GM23338 (cell line): ENCODE data around the gene SERP1. TPM values are rescaled to one million over a fixed set of nuclear protein-coding genes. Genes with fewer than 3 reads are reported as not detected.

ENCODE experiments used
- ATAC-seq: fragments of 200-7000 bp; cut with Tn5 transposase; 3 replicates; pipeline ENCODE4 v1.9.1; 2020
- DNase-seq: peaks from one replicate; pipeline ENCODE4 v3.0.0-alpha.2; 2015; ENCODE audit warnings: low spot score
- H2AFZ ChIP-seq: fragments of 200-600 bp; sonication (generic); 2 replicates; pipeline ENCODE4 v1.8.0; 2016; ENCODE audit warnings: antibody characterized with exemption, mild to moderate bottlenecking, moderate library complexity
- H3F3A ChIP-seq: fragments of 200-600 bp; sonication (generic); replicated peaks from 2 replicates; pipeline ENCODE4 v1.8.0; 2017; ENCODE audit warnings: antibody characterized with exemption, mixed run types, low read depth
- H3K27ac ChIP-seq: fragments of 200-600 bp; sonication (generic); 2 replicates; pipeline ENCODE4 v1.6.1; 2016; ENCODE audit warnings: low read depth
- H3K27me3 ChIP-seq: fragments of 200-600 bp; sonication (generic); 2 replicates; pipeline ENCODE4 v1.8.0; 2016; ENCODE audit warnings: mild to moderate bottlenecking, mixed run types, moderate library complexity; ENCODE audit not compliant: insufficient read depth
- H3K36me3 ChIP-seq: fragments of 200-600 bp; sonication (generic); 2 replicates; pipeline ENCODE4 v1.8.0; 2016; ENCODE audit warnings: mild to moderate bottlenecking; ENCODE audit not compliant: insufficient read depth
- H3K4me1 ChIP-seq: fragments of 200-600 bp; sonication (generic); 2 replicates; pipeline ENCODE4 v1.8.0; 2016; ENCODE audit warnings: mild to moderate bottlenecking, moderate library complexity; ENCODE audit not compliant: insufficient read depth
- H3K4me2 ChIP-seq: fragments of 200-600 bp; sonication (generic); 2 replicates; pipeline ENCODE4 v1.7.1; 2017; ENCODE audit warnings: mixed run types
- H3K4me3 ChIP-seq: fragments of 200-600 bp; sonication (generic); 2 replicates; pipeline ENCODE4 v1.6.1; 2016; ENCODE audit warnings: mixed run types
- H3K79me2 ChIP-seq: fragments of 200-600 bp; sonication (generic); replicated peaks from 2 replicates; pipeline ENCODE4 v1.8.0; 2017; ENCODE audit warnings: mild to moderate bottlenecking; ENCODE audit not compliant: insufficient read depth
- H3K9me2 ChIP-seq: fragments of 200-600 bp; sonication (generic); 2 replicates; pipeline ENCODE4 v1.8.0; 2017; ENCODE audit not compliant: insufficient read depth
- H4K20me1 ChIP-seq: fragments of 200-600 bp; sonication (generic); replicated peaks from 2 replicates; pipeline ENCODE4 v1.8.0; 2017; ENCODE audit warnings: mild to moderate bottlenecking; ENCODE audit not compliant: insufficient read depth
- H3K27ac Mint-ChIP-seq: 2 replicates; pipeline ENCODE4 v1.8.0; 2020; ENCODE audit warnings: inconsistent platforms, mild to moderate bottlenecking, moderate library complexity, mixed read lengths
- H3K27me3 Mint-ChIP-seq: 3 replicates; pipeline ENCODE4 v1.8.0; 2022; ENCODE audit warnings: low read depth, mild to moderate bottlenecking, moderate library complexity, mixed read lengths, inconsistent platforms; ENCODE audit not compliant: insufficient read depth, poor library complexity
- H3K36me3 Mint-ChIP-seq: 3 replicates; pipeline ENCODE4 v1.8.0; 2021; ENCODE audit warnings: low read depth, mild to moderate bottlenecking, inconsistent platforms, moderate library complexity, mixed read lengths
- H3K4me1 Mint-ChIP-seq: 3 replicates; pipeline ENCODE4 v1.8.0; 2020; ENCODE audit warnings: mild to moderate bottlenecking, inconsistent platforms, mixed read lengths
- H3K4me3 Mint-ChIP-seq: 3 replicates; pipeline ENCODE4 v1.8.0; 2021; ENCODE audit warnings: moderate library complexity, mild to moderate bottlenecking, inconsistent platforms, mixed read lengths
- H3K9me3 Mint-ChIP-seq: 3 replicates; pipeline ENCODE4 v1.8.0; 2020; ENCODE audit warnings: moderate library complexity, mild to moderate bottlenecking, inconsistent platforms, mixed read lengths
- CREB1 ChIP-seq: fragments of 250-450 bp; sonication (Bioruptor Pico); IDR thresholded peaks from 2 replicates; pipeline ENCODE4 v1.5.0; 2020; ENCODE audit warnings: low read depth, mild to moderate bottlenecking, moderate library complexity
- CTCF ChIP-seq, 2 experiments: fragments of 200-600 bp in 1 of 2; sonication (generic) in 1 of 2; conservative IDR thresholded peaks; 2 replicates each; pipeline versions ENCODE4 v1.5.1 to v1.6.1; 2016 to 2017; ENCODE audit warnings: antibody characterized with exemption in 2 of 2, low read depth in 2 of 2, mild to moderate bottlenecking in 2 of 2, moderate library complexity in 1 of 2
- EZH2 ChIP-seq: fragments of 200-600 bp; sonication (generic); IDR thresholded peaks from one replicate; pipeline ENCODE4 v1.8.0; 2017; ENCODE audit warnings: antibody characterized with exemption, mild to moderate bottlenecking, low read depth; ENCODE audit not compliant: unreplicated experiment
- EZH2phosphoT487 ChIP-seq: fragments of 200-600 bp; sonication (generic); IDR thresholded peaks from one replicate; pipeline ENCODE4 v1.8.1; 2018; ENCODE audit warnings: antibody characterized with exemption; ENCODE audit not compliant: unreplicated experiment
- JUNB ChIP-seq: IDR thresholded peaks from one replicate; pipeline ENCODE4 v1.6.1; 2016; ENCODE audit warnings: antibody characterized with exemption; ENCODE audit not compliant: unreplicated experiment
- NANOG ChIP-seq: IDR thresholded peaks from 2 replicates; pipeline ENCODE4 v1.6.1; 2016; ENCODE audit warnings: antibody characterized with exemption, borderline replicate concordance
- POLR2AphosphoS5 ChIP-seq: IDR thresholded peaks from 2 replicates; pipeline ENCODE4 v1.6.1; 2016; ENCODE audit warnings: antibody characterized with exemption, low read depth
- REST ChIP-seq: IDR thresholded peaks from one replicate; pipeline ENCODE4 v1.6.1; 2018; ENCODE audit warnings: antibody characterized with exemption; ENCODE audit not compliant: unreplicated experiment
- ZNF114 ChIP-seq: fragments of 250-450 bp; sonication (Bioruptor Pico); IDR thresholded peaks from 2 replicates; pipeline ENCODE4 v1.5.0; 2020; ENCODE audit warnings: mild to moderate bottlenecking, moderate library complexity
- ZNF331 ChIP-seq: fragments of 250-450 bp; sonication (Bioruptor Pico); IDR thresholded peaks from 2 replicates; pipeline ENCODE4 v1.5.0; 2020; ENCODE audit warnings: low read depth, mild to moderate bottlenecking, moderate library complexity
- polyA plus RNA-seq: library from polyadenylated mRNA; unstranded; fragments of >200 nt; fragmentation: Nextera tagmentation; extraction: Ambion mirVana; gene quantifications from 2 replicates; pipeline ENCODE4 v1.2.1, GENCODE V29; 2016
- total RNA-seq: library from RNA; depleted of rRNA; stranded (reverse); fragments of >200 nt; shearing (Covaris generic); gene quantifications from 2 replicates; pipeline ENCODE4 v1.2.3, GENCODE V29; 2014

SERP1 gene
- total and polyA plus RNA-seq, 2 experiments from 2014 or later: 211 to 252 TPM

GRCh38 chr3:150567328-150567727 is 21.0 kb upstream of the SERP1 start (continued):
- TF ChIP-seq REST (no peak), JUNB (no peak), POLR2AphosphoS5 (no peak)

- no peak overlapping the region for H3K27ac ChIP-seq
- H3K36me3 ChIP-seq: peaks cover 40% of the 10 kb centered on the region
- H3K4me1 Mint-ChIP-seq: no peaks in the 10 kb centered on the region
- no peak overlapping the region for H3K4me2 ChIP-seq
- no peak overlapping the region for H3K4me3 Mint-ChIP-seq
- no peaks in the 10 kb centered on the region for H3K9me2 ChIP-seq
- no peaks in the 10 kb centered on the region for H3K27me3 Mint-ChIP-seq
- ATAC-seq (no peak), DNase-seq (no peak)
- no peaks in the 10 kb centered on the region; the same call in 1 of the 2 replicates for H4K20me1 ChIP-seq
- H3K9me3 Mint-ChIP-seq: no peaks in the 10 kb centered on the region
- no peak overlapping the region for H2AFZ ChIP-seq
- no peaks in the 10 kb centered on the region for H3F3A ChIP-seq
- H3K4me1 ChIP-seq: no peaks in the 10 kb centered on the region
- TF ChIP-seq CREB1 (CRISPR knock-in tag): no peak
- TF ChIP-seq POLR2AphosphoS5: no peak
- H3K27ac Mint-ChIP-seq: no peak overlapping the region
- H3K27me3 ChIP-seq: no peaks in the 10 kb centered on the region
- H3K79me2 ChIP-seq: peaks cover 3% of the 10 kb centered on the region
- no peak overlapping the region for H3K4me3 ChIP-seq
- peaks cover 46% of the 10 kb centered on the region; the same call in 2 of the 3 replicates for H3K36me3 Mint-ChIP-seq
These were observed 17.9 kb upstream of the SERP1 start for GRCh38 chr3:150564243-150564642.

GRCh38 chr3:150557725-150558124 is 11.4 kb upstream of the SERP1 start:
- peaks cover 35% of the 10 kb centered on the region for H3K79me2 ChIP-seq
- DNase-seq: no peak
- no peak overlapping the region for H3K4me3 Mint-ChIP-seq
- H3K4me2 ChIP-seq: no peak overlapping the region
- peaks cover 24% of the 10 kb centered on the region; the same call in 1 of the 2 replicates for H3K36me3 ChIP-seq
- no peak for ATAC-seq
- peaks cover 19% of the 10 kb centered on the region for H4K20me1 ChIP-seq
- H3K36me3 Mint-ChIP-seq: peaks cover 45% of the 10 kb centered on the region
- no peaks in the 10 kb centered on the region for H3F3A ChIP-seq
- H3K27ac ChIP-seq: no peak overlapping the region
- H3K4me3 ChIP-seq: no peak overlapping the region
- H3K9me3 Mint-ChIP-seq: no peaks in the 10 kb centered on the region
- H3K4me1 Mint-ChIP-seq: no peaks in the 10 kb centered on the region
- H3K4me1 ChIP-seq: no peaks in the 10 kb centered on the region
- H3K27me3 ChIP-seq: no peaks in the 10 kb centered on the region
- H3K9me2 ChIP-seq: no peaks in the 10 kb centered on the region
- no peak overlapping the region for H3K27ac Mint-ChIP-seq
- H2AFZ ChIP-seq: no peak overlapping the region
- H3K27me3 Mint-ChIP-seq: no peaks in the 10 kb centered on the region
- no peak for TF ChIP-seq ZNF114 (CRISPR knock-in tag)
- no peak for TF ChIP-seq POLR2AphosphoS5
- no peak for TF ChIP-seq ZNF331 (CRISPR knock-in tag)
- TF ChIP-seq CTCF (conservative IDR thresholded peaks at IDR 0.05; ENCODE audit: low read depth in 2 of 2): no peak
- no peak for TF ChIP-seq EZH2phosphoT487
- TF ChIP-seq JUNB: no peak
- no peak for TF ChIP-seq EZH2
- TF ChIP-seq NANOG: no peak
